Measurements from ENCODE around the gene SPG7. TPM values are rescaled to one million over a fixed set of nuclear protein-coding genes. Genes with fewer than 3 reads are reported as not detected.

SPG7 gene
- total and polyA plus RNA-seq, 12 donors: 69.8 to 145 (median 101) TPM

GRCh38 chr16:89595330-89596060 lies 87.3 kb downstream of the SPG7 start:
- intact Hi-C loops (cut with DNase I): no loop called here
- TF ChIP-seq CTCF (IDR thresholded peaks at IDR 0.05): no peak
- 93% methylated on average over 47 of the region's 47 CpGs for WGBS, 2 donors
- no peak overlapping the region for H3K27ac ChIP-seq
- no peaks in the 10 kb centered on the region for H3K9me3 ChIP-seq
- DNase-seq (no peak), ATAC-seq (no peak)
- no peaks in the 10 kb centered on the region for H3K27me3 ChIP-seq
- H3K4me3 ChIP-seq: no peak overlapping the region
- H3K4me1 ChIP-seq: no peaks in the 10 kb centered on the region
- H3K36me3 ChIP-seq: no peaks in the 10 kb centered on the region

- H3K4me3 ChIP-seq: no peak overlapping the region
- no peak for TF ChIP-seq CTCF (IDR thresholded peaks at IDR 0.05)
- peak in 1 of 8 donors; percentile 21 for ATAC-seq
- no peaks in the 10 kb centered on the region for H3K27me3 ChIP-seq
- no peaks in the 10 kb centered on the region for H3K36me3 ChIP-seq
- no peaks in the 10 kb centered on the region for H3K4me1 ChIP-seq
- H3K27ac ChIP-seq: no peak overlapping the region
- no peak for DNase-seq
- intact Hi-C loops (cut with DNase I): no loop called here
- H3K9me3 ChIP-seq: no peaks in the 10 kb centered on the region
- WGBS, 2 donors: 84 to 87% methylated on average over 25 of the region's 25 CpGs
Observed at GRCh38 chr16:89596061-89596689, 88.0 kb downstream of the SPG7 start.

DNA sequence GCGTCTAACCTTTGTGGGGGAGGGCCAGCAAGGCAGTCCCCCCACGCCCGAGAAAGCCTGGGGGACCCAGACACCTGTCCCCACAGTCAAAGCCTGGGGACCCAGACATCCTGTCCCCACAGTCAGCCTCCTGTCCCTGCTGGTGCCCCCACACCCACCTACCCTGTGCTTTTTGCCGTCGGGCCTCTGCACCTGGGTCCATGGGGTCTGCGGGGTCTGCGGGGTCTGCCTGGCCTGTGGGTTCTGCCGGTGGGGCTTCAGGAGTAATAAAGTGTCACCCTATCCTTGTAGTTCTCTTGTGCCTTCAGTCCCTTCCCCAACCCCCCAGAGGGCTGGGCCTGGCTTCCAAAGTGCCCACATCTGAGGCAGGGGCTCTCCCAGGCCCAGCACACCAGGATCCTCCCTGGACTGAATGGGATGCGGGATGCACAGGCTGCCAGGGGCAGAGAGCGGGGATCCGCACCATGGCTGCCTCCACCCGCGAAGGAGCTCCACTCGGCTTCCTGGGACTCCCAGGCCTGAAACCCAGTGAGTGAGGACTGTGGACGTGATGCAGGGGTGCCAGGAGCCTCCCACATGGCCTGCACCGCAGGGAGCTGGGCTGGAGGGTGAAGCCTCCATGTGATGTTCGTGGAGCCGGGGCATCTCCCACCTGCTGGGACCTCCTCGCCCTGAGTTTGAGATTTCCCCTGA lies 88.9 kb downstream of the SPG7 start:
- Histone ChIP-seq H3K4me3 (no peak overlapping the region), H3K9me3 (no peaks in the 10 kb centered on the region), H3K36me3 (no peaks in the 10 kb centered on the region), H3K27ac (no peak overlapping the region), H3K4me1 (peaks cover 0 to 3% (median 0%) of the 10 kb centered on the region in 9 donors), H3K27me3 (peaks cover 0 to 4% (median 0%) of the 10 kb centered on the region in 7 donors)
- 83 to 85% methylated on average over 19 of the region's 19 CpGs for WGBS, 2 donors
- intact Hi-C loops (cut with DNase I): no loop called here
- peak in 1 of 8 donors; percentile 20 for ATAC-seq
- DNase-seq: no peak
- no peak for TF ChIP-seq CTCF (IDR thresholded peaks at IDR 0.05)

DNA sequence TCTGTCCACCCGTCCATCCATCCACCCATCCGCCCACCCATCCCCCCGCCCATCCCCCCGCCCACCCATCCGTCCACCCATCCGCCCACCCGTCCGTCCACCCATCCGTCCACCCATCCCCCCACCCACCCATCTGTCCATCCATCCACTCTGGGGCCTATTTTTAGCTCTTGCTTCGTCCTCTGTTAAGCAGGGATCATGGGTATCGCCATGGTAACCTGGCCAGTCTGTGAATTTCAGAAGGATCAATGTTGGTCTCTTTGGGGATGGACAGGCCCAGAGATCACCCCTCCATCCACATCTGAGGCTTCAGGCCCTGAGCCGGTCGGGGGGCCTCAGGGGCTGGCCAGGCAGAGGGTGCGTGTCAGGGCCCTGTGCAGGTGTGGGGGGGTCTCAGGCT lies 90.0 kb downstream of the SPG7 start:
- ATAC-seq (no peak), DNase-seq (no peak)
- no peaks in the 10 kb centered on the region for H3K36me3 ChIP-seq
- H3K4me1 ChIP-seq: peaks cover 0 to 14% (median 7%) of the 10 kb centered on the region in 9 donors
- H3K27me3 ChIP-seq: peaks cover 0 to 11% (median 0%) of the 10 kb centered on the region in 7 donors
- no peak for TF ChIP-seq CTCF (IDR thresholded peaks at IDR 0.05)
- no peak overlapping the region for H3K27ac ChIP-seq
- 54 to 62% methylated on average over 10 to 14 of the region's 14 CpGs for WGBS, 2 donors
- intact Hi-C loops (cut with DNase I): no loop called here
- no peak overlapping the region for H3K4me3 ChIP-seq
- H3K9me3 ChIP-seq: no peaks in the 10 kb centered on the region
